Endothelial cell of umbilical vein (primary cell): ENCODE measurements around the gene PRAC2. TPM values are rescaled to one million over a fixed set of nuclear protein-coding genes. Genes with fewer than 3 reads are reported as not detected.

Experiments used
- BruUV-seq: library from RNA; stranded (reverse); fragments of 400-500 nt; replicated peaks from 2 replicates; lab custom pipeline; 2021; lab: Mats Ljungman, UMichigan
- CTCF ChIA-PET: fragments of 300-600, 350-600 bp; sonication (Branson Sonifier 250); formaldehyde crosslinking; loops from one replicate; lab custom pipeline; 2021; ENCODE audit warnings: antibody characterized with exemption, inconsistent platforms; lab: Charles Lee
- POLR2A ChIA-PET: fragments of 300-600, 350-600 bp; sonication (Branson Sonifier 250); formaldehyde crosslinking; loops from one replicate; lab custom pipeline; 2021; ENCODE audit warnings: antibody characterized with exemption, inconsistent platforms; lab: Charles Lee
- DNase-seq: peaks from one replicate; pipeline ENCODE4 v3.0.0-alpha.2; 2011; ENCODE audit warnings: low read depth, low spot score
- FAIRE-seq: peaks from 2 replicates; lab custom pipeline; 2011; peaks lifted over from hg19 to GRCh38; lab: Jason Lieb, UNC
- H2AFZ ChIP-seq: 2 replicates; pipeline ENCODE4 v1.6.0; 2012; ENCODE audit warnings: low read depth, low read length, control low read depth, inconsistent platforms
- H3K27ac ChIP-seq: 2 replicates; pipeline ENCODE4 v1.5.1; 2011; ENCODE audit warnings: low read depth, mild to moderate bottlenecking, control low read depth, low read length, moderate library complexity; ENCODE audit not compliant: insufficient read depth
- H3K27me3 ChIP-seq, 2 experiments: 2 replicates each; pipeline versions ENCODE4 v1.6.0 to v1.6.1; 2011; ENCODE audit warnings: low read length in 2 of 2, mixed read lengths in 1 of 2; ENCODE audit not compliant: control insufficient read depth in 2 of 2, insufficient read depth in 2 of 2
- H3K36me3 ChIP-seq, 2 experiments: 2 replicates in 1 of 2; 3 replicates in 1 of 2; pipeline ENCODE4 v1.5.1; 2011; ENCODE audit warnings: low read length in 2 of 2, mild to moderate bottlenecking in 1 of 2, moderate library complexity in 1 of 2; ENCODE audit not compliant: control insufficient read depth in 2 of 2, insufficient read depth in 2 of 2; ENCODE audit errors: extremely low read depth in 1 of 2
- H3K4me1 ChIP-seq: 3 replicates; pipeline ENCODE4 v1.5.1; 2011; ENCODE audit warnings: mild to moderate bottlenecking, low read length; ENCODE audit not compliant: control insufficient read depth, insufficient read depth; ENCODE audit errors: extremely low read depth
- H3K4me2 ChIP-seq: 2 replicates; pipeline ENCODE4 v1.6.1; 2011; ENCODE audit warnings: low read length, control low read depth, mixed read lengths; ENCODE audit not compliant: insufficient read depth
- H3K4me3 ChIP-seq, 3 experiments: fragments of 200-600 bp in 1 of 3; sonication (generic), shearing (Covaris generic) in 1 of 3; replicated peaks in 1 of 3; 2 replicates each; pipeline ENCODE4 v1.5.1; 2011 to 2016; ENCODE audit warnings: control low read depth in 3 of 3, low read length in 3 of 3, mild to moderate bottlenecking in 2 of 3, inconsistent platforms in 1 of 3, low read depth in 1 of 3, moderate library complexity in 1 of 3; ENCODE audit not compliant: insufficient read depth in 1 of 3
- H3K79me2 ChIP-seq: 2 replicates; pipeline ENCODE4 v1.6.0; 2012; ENCODE audit warnings: low read length, inconsistent platforms; ENCODE audit not compliant: control insufficient read depth, insufficient read depth
- H3K9ac ChIP-seq: replicated peaks from 2 replicates; pipeline ENCODE3; 2011; ENCODE audit warnings: low read length, control low read depth; ENCODE audit not compliant: insufficient read depth; ENCODE audit errors: extremely low read depth
- H3K9me1 ChIP-seq: replicated peaks from 3 replicates; pipeline ENCODE4 v1.6.0; 2011; ENCODE audit warnings: mild to moderate bottlenecking, low read length; ENCODE audit not compliant: control insufficient read depth, insufficient read depth; ENCODE audit errors: extremely low read depth
- H3K9me3 ChIP-seq: replicated peaks from 2 replicates; pipeline ENCODE4 v1.5.1; 2012; ENCODE audit warnings: low read length, inconsistent platforms; ENCODE audit not compliant: control insufficient read depth, insufficient read depth
- H4K20me1 ChIP-seq: replicated peaks from 2 replicates; pipeline ENCODE3; 2011; ENCODE audit warnings: mild to moderate bottlenecking, low read length; ENCODE audit not compliant: control insufficient read depth, insufficient read depth; ENCODE audit errors: extremely low read depth
- EZH2 ChIP-seq: IDR thresholded peaks from 2 replicates; pipeline ENCODE4 v1.6.1; 2012; ENCODE audit warnings: borderline replicate concordance, low read depth, mild to moderate bottlenecking, moderate library complexity, low read length, inconsistent platforms; ENCODE audit not compliant: severe bottlenecking
- FOS ChIP-seq: IDR thresholded peaks from 2 replicates; pipeline ENCODE4 v1.6.1; 2011; ENCODE audit warnings: mild to moderate bottlenecking, low read length, moderate library complexity, borderline replicate concordance; ENCODE audit not compliant: insufficient read depth
- GATA2 ChIP-seq: IDR thresholded peaks from 2 replicates; pipeline ENCODE4 v1.7.0; 2011; ENCODE audit warnings: low read depth, mild to moderate bottlenecking, moderate library complexity, mixed read lengths, low read length; ENCODE audit not compliant: insufficient read length, insufficient read depth
- JUN ChIP-seq: IDR thresholded peaks from 2 replicates; pipeline ENCODE4 v1.6.1; 2011; ENCODE audit warnings: borderline replicate concordance, low read depth; ENCODE audit not compliant: insufficient read length, insufficient read depth
- MAX ChIP-seq: IDR thresholded peaks from 2 replicates; pipeline ENCODE4 v1.6.1; 2011; ENCODE audit not compliant: insufficient read depth, insufficient read length
- MYC ChIP-seq: IDR thresholded peaks from one replicate; pipeline ENCODE4 v1.6.1; 2011; ENCODE audit warnings: mild to moderate bottlenecking, low read depth, low read length
- POLR2A ChIP-seq: IDR thresholded peaks from 2 replicates; pipeline ENCODE4 v1.6.1; 2012; ENCODE audit warnings: low read depth, mild to moderate bottlenecking, control low read depth, low read length
- POLR2AphosphoS5 ChIP-seq: IDR thresholded peaks from 2 replicates; pipeline ENCODE4 v1.6.1; 2012; ENCODE audit warnings: low read depth, mild to moderate bottlenecking, control low read depth, low read length, moderate library complexity; ENCODE audit not compliant: insufficient read depth
- dilution Hi-C: fragments of 300-500 bp; cut with MboI; formaldehyde crosslinking; loops from one replicate; pipeline ENCODE4 v1.15.0; 2019; ENCODE audit warnings: low sequenced_read_pairs; ENCODE audit not compliant: extremely low pct_ligation_motif_present
- intact Hi-C: fragments of 100-400 bp; cut with micrococcal nuclease; formaldehyde crosslinking; loops from one replicate; pipeline ENCODE4 v1.10.0; 2022
- polyA plus RNA-seq, 4 experiments: library from polyadenylated mRNA; depleted of rRNA in 3 of 4; stranded (reverse) in 3 of 4; unstranded in 1 of 4; fragments of >200 nt; gene quantifications; 2 replicates each; pipeline versions ENCODE4 v1.2.1 to v1.2.3, GENCODE V29; 2011 to 2012; ENCODE audit warnings: missing spikeins in 1 of 4
- total RNA-seq: library from RNA; stranded (reverse); gene quantifications from 2 replicates; pipeline ENCODE4 v1.2.3, GENCODE V29; 2021
- TF ChIP-seq, protein P1 (sequence below), 2 donors: IDR thresholded peaks; 1 replicate in 1 of 2; 2 replicates in 1 of 2; pipeline ENCODE4 v1.5.1; 2011; ENCODE audit warnings: low read length in 2 of 2, mild to moderate bottlenecking in 2 of 2, moderate library complexity in 2 of 2, control low read depth in 1 of 2, inconsistent platforms in 1 of 2, low read depth in 1 of 2; ENCODE audit not compliant: insufficient read depth in 1 of 2; ENCODE audit errors: extremely low read depth in 1 of 2

Gene PRAC2
- total and polyA plus RNA-seq, 2 donors (not counting 3 experiments of a cell fraction or from before 2014, with no cell fraction given): not detected

DNA sequence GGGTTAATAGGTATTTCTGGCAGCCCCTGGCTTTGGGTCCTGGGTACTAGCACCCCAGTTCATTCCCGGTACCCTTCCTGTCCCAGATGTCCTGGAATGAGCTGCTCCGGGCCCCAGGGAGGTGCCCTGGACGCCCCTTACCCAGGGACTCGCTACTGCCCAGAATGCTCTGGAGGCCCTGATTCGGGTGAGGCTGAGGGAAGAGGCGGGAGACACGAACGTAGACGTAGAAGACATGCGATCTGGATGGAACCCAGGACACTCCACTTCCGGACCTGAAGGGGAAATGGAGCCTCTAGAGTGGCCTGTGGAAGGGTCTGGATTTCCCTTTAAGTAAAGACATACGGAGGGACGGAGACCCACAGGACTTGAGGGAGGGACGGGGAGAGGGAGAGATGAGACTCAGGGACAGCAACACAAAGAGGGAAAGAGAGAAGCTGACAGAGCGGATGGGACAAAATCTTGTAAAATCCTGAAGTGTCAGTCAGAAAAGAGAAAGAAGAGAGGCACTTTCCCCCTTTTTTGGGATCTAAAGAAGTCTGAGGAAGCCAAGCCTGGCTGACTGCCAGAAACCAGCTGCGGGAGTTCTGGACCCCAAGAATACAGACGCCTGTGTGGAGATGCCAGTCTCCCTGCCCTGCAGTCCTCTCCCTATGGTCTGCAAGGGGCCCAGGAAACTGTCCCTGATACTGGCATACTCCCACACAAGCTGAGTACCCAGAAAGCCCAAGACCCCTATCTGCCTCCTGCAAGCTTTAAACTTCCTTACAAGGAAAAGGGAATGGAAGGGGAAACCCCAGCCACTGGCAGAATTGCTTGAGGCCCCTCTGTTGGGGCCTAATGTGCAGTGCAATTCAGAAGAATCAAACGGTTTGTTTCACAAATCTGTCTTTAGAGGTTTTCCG is 6.6 kb downstream of the PRAC2 start:
- Histone ChIP-seq H3K9me3 (no peaks in the 10 kb centered on the region), H3K79me2 (no peaks in the 10 kb centered on the region), H2AFZ (no peak overlapping the region), H3K9ac (no peak overlapping the region), H3K4me2 (no peak overlapping the region), H3K9me1 (no peaks in the 10 kb centered on the region), H3K36me3 (no peaks in the 10 kb centered on the region), H3K27me3 (peaks cover 92 to 97% of the 10 kb centered on the region in 2 experiments), H4K20me1 (no peaks in the 10 kb centered on the region), H3K27ac (no peak overlapping the region), H3K4me3 (no peak overlapping the region), H3K4me1 (no peaks in the 10 kb centered on the region)
- TF ChIP-seq MAX (no peak), JUN (no peak), MYC (no peak), EZH2 (no peak), GATA2 (no peak), POLR2AphosphoS5 (no peak), POLR2A (no peak), FOS (no peak)
- TF ChIP-seq, protein P1, sequence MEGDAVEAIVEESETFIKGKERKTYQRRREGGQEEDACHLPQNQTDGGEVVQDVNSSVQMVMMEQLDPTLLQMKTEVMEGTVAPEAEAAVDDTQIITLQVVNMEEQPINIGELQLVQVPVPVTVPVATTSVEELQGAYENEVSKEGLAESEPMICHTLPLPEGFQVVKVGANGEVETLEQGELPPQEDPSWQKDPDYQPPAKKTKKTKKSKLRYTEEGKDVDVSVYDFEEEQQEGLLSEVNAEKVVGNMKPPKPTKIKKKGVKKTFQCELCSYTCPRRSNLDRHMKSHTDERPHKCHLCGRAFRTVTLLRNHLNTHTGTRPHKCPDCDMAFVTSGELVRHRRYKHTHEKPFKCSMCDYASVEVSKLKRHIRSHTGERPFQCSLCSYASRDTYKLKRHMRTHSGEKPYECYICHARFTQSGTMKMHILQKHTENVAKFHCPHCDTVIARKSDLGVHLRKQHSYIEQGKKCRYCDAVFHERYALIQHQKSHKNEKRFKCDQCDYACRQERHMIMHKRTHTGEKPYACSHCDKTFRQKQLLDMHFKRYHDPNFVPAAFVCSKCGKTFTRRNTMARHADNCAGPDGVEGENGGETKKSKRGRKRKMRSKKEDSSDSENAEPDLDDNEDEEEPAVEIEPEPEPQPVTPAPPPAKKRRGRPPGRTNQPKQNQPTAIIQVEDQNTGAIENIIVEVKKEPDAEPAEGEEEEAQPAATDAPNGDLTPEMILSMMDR (IDR thresholded peaks at IDR 0.05; ENCODE audit: extremely low read depth in 1 of 2, insufficient read depth in 1 of 2, low read depth in 1 of 2, low read length in 2 of 2): no peak
- DNase-seq: no peak
- dilution Hi-C loops: no loop called here
- FAIRE-seq: no peak
- ChIA-PET CTCF (interaction anchor here (1.3 to 7.5 kb wide), 4 partner anchors 22 to 148 kb away, joined by 6 to 312 read pairs (median 92); no protein-coding TSS in a partner anchor), POLR2A (no interaction called here)
- intact Hi-C loops: no loop called here
- no TSS peak for BruUV-seq
